HepG2 (cell line): ENCODE measurements around the gene TBC1D10A. TPM values are rescaled to one million over a fixed set of nuclear protein-coding genes. Genes with fewer than 3 reads are reported as not detected.

ENCODE experiments used
- BORCS8-MEF2B ChIP-seq: sonication (generic); formaldehyde crosslinking; IDR thresholded peaks from 2 replicates; pipeline ENCODE4 v1.8.0; 2022; ENCODE audit warnings: mild to moderate bottlenecking, missing genetic modification reagents
- ELF4 ChIP-seq: sonication (generic); formaldehyde crosslinking; IDR thresholded peaks from 2 replicates; pipeline ENCODE4 v1.5.0; 2020; ENCODE audit warnings: missing genetic modification reagents, mild to moderate bottlenecking, moderate library complexity, borderline replicate concordance
- FOXC1 ChIP-seq: sonication (generic); formaldehyde crosslinking; IDR thresholded peaks from 2 replicates; pipeline ENCODE4 v1.8.0; 2022; ENCODE audit warnings: mild to moderate bottlenecking, missing genetic modification reagents, borderline replicate concordance
- GABPA ChIP-seq, 2 experiments: IDR thresholded peaks; 2 replicates each; pipeline ENCODE4 v1.6.1; 2011 to 2016; ENCODE audit warnings: low read depth in 2 of 2, low read length in 1 of 2, missing biosample characterization in 1 of 2, missing genetic modification characterization in 1 of 2
- HOXA3 ChIP-seq: sonication (generic); formaldehyde crosslinking; IDR thresholded peaks from 2 replicates; pipeline ENCODE4 v1.5.0; 2020; ENCODE audit warnings: missing genetic modification reagents
- IRF9 ChIP-seq: sonication (generic); formaldehyde crosslinking; IDR thresholded peaks from 2 replicates; pipeline ENCODE4 v1.8.0; 2022; ENCODE audit warnings: missing genetic modification reagents, mild to moderate bottlenecking, borderline replicate concordance
- NCOA2 ChIP-seq: sonication (generic); formaldehyde crosslinking; IDR thresholded peaks from 2 replicates; pipeline ENCODE4 v1.8.0; 2022; ENCODE audit warnings: inconsistent platforms
- NFYB ChIP-seq: sonication (generic); formaldehyde crosslinking; IDR thresholded peaks from 2 replicates; pipeline ENCODE4 v1.4.0; 2020; ENCODE audit warnings: missing genetic modification reagents
- NR0B2 ChIP-seq: sonication (generic); formaldehyde crosslinking; IDR thresholded peaks from 2 replicates; pipeline ENCODE4 v1.4.0; 2020; ENCODE audit warnings: mild to moderate bottlenecking, missing genetic modification reagents
- PAX8 ChIP-seq: sonication (generic); formaldehyde crosslinking; IDR thresholded peaks from 2 replicates; pipeline ENCODE4 v1.8.0; 2022; ENCODE audit warnings: mild to moderate bottlenecking, missing genetic modification reagents, borderline replicate concordance
- POGK ChIP-seq: sonication (generic); formaldehyde crosslinking; conservative IDR thresholded peaks from 2 replicates; pipeline ENCODE4 v1.8.0; 2022; ENCODE audit warnings: mild to moderate bottlenecking, moderate library complexity, missing genetic modification reagents
- RFX1 ChIP-seq: fragments of 450-650 bp; IDR thresholded peaks from 2 replicates; pipeline ENCODE4 v1.6.1; 2017
- SP140L ChIP-seq: sonication (generic); formaldehyde crosslinking; IDR thresholded peaks from 2 replicates; pipeline ENCODE4 v1.4.0; 2020; ENCODE audit warnings: missing genetic modification reagents, borderline replicate concordance
- SRF ChIP-seq: IDR thresholded peaks from 2 replicates; pipeline ENCODE4 v1.6.1; 2011; ENCODE audit warnings: mild to moderate bottlenecking, low read depth, low read length, moderate library complexity
- YEATS4 ChIP-seq: sonication (generic); formaldehyde crosslinking; IDR thresholded peaks from 2 replicates; pipeline ENCODE4 v1.4.0; 2020; ENCODE audit warnings: missing genetic modification reagents, borderline replicate concordance
- ZNF230 ChIP-seq: sonication (generic); formaldehyde crosslinking; IDR thresholded peaks from 2 replicates; pipeline ENCODE4 v1.4.0; 2020; ENCODE audit warnings: mild to moderate bottlenecking, missing genetic modification reagents
- ZNF24 ChIP-seq: fragments of 450-650 bp; IDR thresholded peaks from 2 replicates; pipeline ENCODE4 v1.6.1; 2017; ENCODE audit warnings: antibody characterized with exemption, mild to moderate bottlenecking
- ZNF331 ChIP-seq: sonication (generic); formaldehyde crosslinking; IDR thresholded peaks from 2 replicates; pipeline ENCODE4 v1.4.0; 2020; ENCODE audit warnings: missing genetic modification reagents
- ZNF879 ChIP-seq: sonication (generic); formaldehyde crosslinking; IDR thresholded peaks from 2 replicates; pipeline ENCODE4 v1.8.1; 2023; ENCODE audit warnings: missing genetic modification reagents
- polyA plus RNA-seq, 8 experiments: library from polyadenylated mRNA; depleted of rRNA in 3 of 8; stranded (reverse) in 7 of 8; unstranded in 1 of 8; fragments of >200 nt; fragmentation: Illumina TruSeq in 4 of 8; extraction: Trizol in 4 of 8; gene quantifications; 2 replicates each; pipeline versions ENCODE4 v1.2.1 to v1.2.3, GENCODE V29; 2011 to 2016; ENCODE audit warnings: low read depth in 4 of 8, missing spikeins in 1 of 8, mixed read lengths in 1 of 8; ENCODE audit not compliant: insufficient read depth in 1 of 8
- total RNA-seq, 5 experiments: library from RNA; depleted of rRNA; stranded (reverse); fragments of >200 nt; fragmentation: Illumina TruSeq; extraction: Trizol; gene quantifications; 2 replicates each; pipeline ENCODE4 v1.2.3, GENCODE V29; 2016; ENCODE audit warnings: low read depth in 1 of 5
- TF ChIP-seq, protein P1 (sequence below): sonication (generic); formaldehyde crosslinking; IDR thresholded peaks from 2 replicates; pipeline ENCODE4 v1.4.0; 2020; ENCODE audit warnings: low read depth, mild to moderate bottlenecking, missing genetic modification reagents
- TF ChIP-seq, protein P2 (sequence below): fragments of 450-650 bp; IDR thresholded peaks from 2 replicates; pipeline ENCODE4 v1.6.1; 2017
- TF ChIP-seq, protein P3 (sequence below): sonication (generic); formaldehyde crosslinking; IDR thresholded peaks from 2 replicates; pipeline ENCODE4 v1.4.0; 2020; ENCODE audit warnings: mild to moderate bottlenecking, missing genetic modification reagents

TBC1D10A gene
- total and polyA plus RNA-seq, 2 of the 13 experiments (the other 11 are each of a cell fraction or from before 2014, with no cell fraction given): 4.2 to 4.9 TPM

DNA sequence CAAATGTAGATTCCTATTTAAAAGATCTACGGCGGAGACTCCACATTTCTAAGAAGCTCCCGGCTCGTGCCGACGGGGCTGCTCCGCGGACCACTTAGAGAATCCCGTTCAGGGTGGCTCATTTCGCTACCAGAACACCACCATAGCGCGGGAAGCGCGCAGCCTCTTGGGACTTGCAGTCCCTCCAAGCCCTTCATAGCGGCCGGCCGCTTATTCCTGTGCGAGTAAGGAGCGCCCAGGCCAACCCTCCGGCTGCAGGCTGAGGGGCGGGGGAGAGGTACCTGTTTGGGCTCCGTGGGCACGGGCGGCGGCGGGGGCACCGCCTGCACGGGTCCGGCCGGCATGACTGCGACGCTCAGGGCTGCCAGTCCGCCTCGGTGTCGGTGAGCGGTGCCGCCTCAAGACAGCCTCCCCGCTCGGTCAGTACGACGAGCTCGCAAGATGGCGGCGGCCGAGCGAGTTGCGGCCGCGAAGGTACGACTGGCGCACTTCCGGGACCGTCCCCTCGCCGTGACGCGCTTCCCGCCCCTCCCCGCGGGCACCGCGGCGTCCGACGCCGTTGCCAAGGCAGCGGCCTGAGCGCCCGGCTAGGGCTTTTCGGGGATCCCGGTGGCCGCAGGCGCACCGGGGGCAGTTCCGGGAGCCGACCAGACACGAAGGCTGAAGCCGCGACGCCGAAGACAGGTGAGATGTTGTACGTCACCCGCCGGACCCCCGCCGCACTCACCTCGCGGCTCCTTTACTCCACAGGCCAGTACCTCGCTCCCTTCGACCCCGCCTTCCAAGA is 29.9 kb upstream of the TBC1D10A start, which contains the start of the genes CCDC157 and SF3A1 (continued):
- peak; percentile 94 for TF ChIP-seq POGK (CRISPR knock-in tag)
- TF ChIP-seq PAX8 (CRISPR knock-in tag): no peak
- peak; percentile 59; the same call in 1 of the 2 replicates for TF ChIP-seq IRF9 (CRISPR knock-in tag)
- TF ChIP-seq RFX1: peak; percentile 95
- peak; percentile 99 for TF ChIP-seq YEATS4 (CRISPR knock-in tag)
- TF ChIP-seq NFYB (CRISPR knock-in tag): no peak
- TF ChIP-seq, protein P1, sequence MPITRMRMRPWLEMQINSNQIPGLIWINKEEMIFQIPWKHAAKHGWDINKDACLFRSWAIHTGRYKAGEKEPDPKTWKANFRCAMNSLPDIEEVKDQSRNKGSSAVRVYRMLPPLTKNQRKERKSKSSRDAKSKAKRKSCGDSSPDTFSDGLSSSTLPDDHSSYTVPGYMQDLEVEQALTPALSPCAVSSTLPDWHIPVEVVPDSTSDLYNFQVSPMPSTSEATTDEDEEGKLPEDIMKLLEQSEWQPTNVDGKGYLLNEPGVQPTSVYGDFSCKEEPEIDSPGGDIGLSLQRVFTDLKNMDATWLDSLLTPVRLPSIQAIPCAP: no peak
- TF ChIP-seq, protein P2, sequence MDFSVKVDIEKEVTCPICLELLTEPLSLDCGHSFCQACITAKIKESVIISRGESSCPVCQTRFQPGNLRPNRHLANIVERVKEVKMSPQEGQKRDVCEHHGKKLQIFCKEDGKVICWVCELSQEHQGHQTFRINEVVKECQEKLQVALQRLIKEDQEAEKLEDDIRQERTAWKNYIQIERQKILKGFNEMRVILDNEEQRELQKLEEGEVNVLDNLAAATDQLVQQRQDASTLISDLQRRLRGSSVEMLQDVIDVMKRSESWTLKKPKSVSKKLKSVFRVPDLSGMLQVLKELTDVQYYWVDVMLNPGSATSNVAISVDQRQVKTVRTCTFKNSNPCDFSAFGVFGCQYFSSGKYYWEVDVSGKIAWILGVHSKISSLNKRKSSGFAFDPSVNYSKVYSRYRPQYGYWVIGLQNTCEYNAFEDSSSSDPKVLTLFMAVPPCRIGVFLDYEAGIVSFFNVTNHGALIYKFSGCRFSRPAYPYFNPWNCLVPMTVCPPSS: no peak
- TF ChIP-seq SP140L (CRISPR knock-in tag): no peak
- TF ChIP-seq GABPA (IDR thresholded peaks at IDR 0.05; ENCODE audit: low read depth, low read length): peak; percentile 95
- peak; percentile 88 for TF ChIP-seq GABPA (CRISPR knock-in tag; IDR thresholded peaks at IDR 0.05; ENCODE audit: low read depth)
- no peak for TF ChIP-seq ZNF24
- 0 out of 2 replicates have a peak, but pooled peaks have one; percentile 27 for TF ChIP-seq ZNF879 (CRISPR knock-in tag)
- no peak for TF ChIP-seq SRF
- TF ChIP-seq, protein P3, sequence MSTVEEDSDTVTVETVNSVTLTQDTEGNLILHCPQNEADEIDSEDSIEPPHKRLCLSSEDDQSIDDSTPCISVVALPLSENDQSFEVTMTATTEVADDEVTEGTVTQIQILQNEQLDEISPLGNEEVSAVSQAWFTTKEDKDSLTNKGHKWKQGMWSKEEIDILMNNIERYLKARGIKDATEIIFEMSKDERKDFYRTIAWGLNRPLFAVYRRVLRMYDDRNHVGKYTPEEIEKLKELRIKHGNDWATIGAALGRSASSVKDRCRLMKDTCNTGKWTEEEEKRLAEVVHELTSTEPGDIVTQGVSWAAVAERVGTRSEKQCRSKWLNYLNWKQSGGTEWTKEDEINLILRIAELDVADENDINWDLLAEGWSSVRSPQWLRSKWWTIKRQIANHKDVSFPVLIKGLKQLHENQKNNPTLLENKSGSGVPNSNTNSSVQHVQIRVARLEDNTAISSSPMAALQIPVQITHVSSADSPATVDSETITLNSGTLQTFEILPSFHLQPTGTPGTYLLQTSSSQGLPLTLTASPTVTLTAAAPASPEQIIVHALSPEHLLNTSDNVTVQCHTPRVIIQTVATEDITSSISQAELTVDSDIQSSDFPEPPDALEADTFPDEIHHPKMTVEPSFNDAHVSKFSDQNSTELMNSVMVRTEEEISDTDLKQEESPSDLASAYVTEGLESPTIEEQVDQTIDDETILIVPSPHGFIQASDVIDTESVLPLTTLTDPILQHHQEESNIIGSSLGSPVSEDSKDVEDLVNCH (CRISPR knock-in tag): no peak
- no peak for TF ChIP-seq ZNF230
- TF ChIP-seq BORCS8-MEF2B (CRISPR knock-in tag): no peak
- peak; percentile 100 for TF ChIP-seq HOXA3
- peak; percentile 86 for TF ChIP-seq FOXC1 (CRISPR knock-in tag)
- TF ChIP-seq ZNF331 (CRISPR knock-in tag): peak; percentile 74
- no peak for TF ChIP-seq NCOA2 (CRISPR knock-in tag)
- TF ChIP-seq NR0B2: peak; percentile 92
- no peak for TF ChIP-seq ELF4 (CRISPR knock-in tag)
